ENCODE data around the gene PPP2R2C. TPM values are rescaled to one million over a fixed set of nuclear protein-coding genes. Genes with fewer than 3 reads are reported as not detected.

The PPP2R2C gene
- polyA plus RNA-seq, 1 donor (not counting 4 experiments of a cell fraction or from before 2014, with no cell fraction given), result 12.3 TPM

DNA sequence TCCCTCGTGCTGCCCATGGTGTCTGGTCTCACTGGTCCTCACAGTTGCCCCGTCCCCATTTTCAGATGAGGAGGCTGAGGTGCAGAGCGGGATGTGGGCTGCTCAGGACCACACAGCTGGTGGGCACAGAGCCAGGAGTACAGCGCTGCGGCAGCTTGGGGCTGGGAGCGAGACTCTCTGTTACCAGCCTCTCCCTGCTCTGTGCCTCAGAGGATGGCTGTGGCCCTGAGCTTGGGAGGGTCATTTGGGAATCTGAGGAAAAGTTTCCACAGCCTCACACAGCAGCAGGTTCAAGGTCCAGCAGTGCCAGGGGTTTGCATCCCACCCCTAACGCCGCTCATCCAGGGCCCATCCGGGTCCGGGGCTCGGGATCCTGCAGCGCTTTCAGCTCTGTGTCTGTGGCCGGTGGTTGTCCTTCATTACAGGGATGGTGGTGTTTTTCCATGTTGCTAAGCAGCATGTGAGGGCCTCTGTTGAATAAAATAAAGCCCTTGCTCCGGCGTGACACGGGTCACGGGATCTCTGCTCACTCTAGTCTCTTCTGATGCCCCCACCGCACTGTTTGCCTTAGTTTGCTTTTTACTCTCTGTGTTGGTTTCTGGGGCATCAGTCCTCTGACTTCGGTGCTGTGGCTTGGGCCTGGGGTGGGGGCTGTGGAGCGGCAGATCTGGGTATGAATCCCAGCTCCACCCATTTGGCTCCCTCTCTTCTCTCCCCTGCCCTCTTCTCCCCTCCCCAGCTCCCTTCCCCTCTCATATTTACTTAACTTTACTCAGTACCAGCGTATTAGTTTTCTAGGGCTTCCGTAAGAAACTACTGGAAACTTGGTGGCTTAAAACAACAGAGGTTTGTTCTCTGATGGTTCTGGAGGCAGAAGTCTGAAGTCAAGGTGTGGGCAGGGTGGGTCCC is 196.3 kb downstream of the PPP2R2C start:
- Histone ChIP-seq H3K79me2 (ENCODE audit: control insufficient read depth, insufficient read depth, low read length) (no peaks in the 10 kb centered on the region), H3K27me3 (ENCODE audit: control insufficient read depth, extremely low read depth, insufficient read depth, low read length) (no peaks in the 10 kb centered on the region), H3K36me3 (ENCODE audit: control insufficient read depth in 2 of 2, extremely low read depth in 1 of 2, insufficient read depth in 2 of 2, low read length in 2 of 2) (peaks cover 0 to 12% of the 10 kb centered on the region in 2 experiments), H3K27ac (ENCODE audit: control insufficient read depth, insufficient read depth, low read length) (no peak overlapping the region), H3K9me3 (ENCODE audit: control insufficient read depth, low read depth, low read length) (no peaks in the 10 kb centered on the region), H3K4me3 (ENCODE audit: control insufficient read depth in 2 of 3, extremely low read depth in 1 of 3, insufficient read depth in 2 of 3, low read depth in 1 of 3, low read length in 3 of 3) (no peak overlapping the region), H3K9ac (ENCODE audit: control insufficient read depth, extremely low read depth, insufficient read depth, low read length) (no peak overlapping the region), H4K20me1 (ENCODE audit: control insufficient read depth, extremely low read depth, insufficient read depth, low read length) (peaks cover 14% of the 10 kb centered on the region), H3K4me1 (ENCODE audit: control insufficient read depth, extremely low read depth, insufficient read depth, low read length) (peaks cover 21% of the 10 kb centered on the region), H2AFZ (ENCODE audit: control insufficient read depth, low read length) (no peak overlapping the region), H3K9me1 (ENCODE audit: control insufficient read depth, extremely low read depth, insufficient read depth, low read length) (no peaks in the 10 kb centered on the region), H3K4me2 (ENCODE audit: control insufficient read depth, extremely low read depth, insufficient read depth, low read depth, low read length) (no peak overlapping the region)
- DNase-seq (ENCODE audit: low read depth, low spot score) (no peak), FAIRE-seq (no peak)
- TF ChIP-seq EZH2 (IDR thresholded peaks at IDR 0.05; ENCODE audit: low read length) (no peak), CTCF (optimal IDR thresholded peaks at IDR 0.05 in 1 of 3, IDR thresholded peaks at IDR 0.05 in 1 of 3, conservative IDR thresholded peaks at IDR 0.05 in 1 of 3; ENCODE audit: extremely low read depth in 1 of 3, insufficient read depth in 2 of 3, low read length in 3 of 3) (no peak)
- dilution Hi-C loops (cut with MboI; ENCODE audit: extremely low pct_ligation_motif_present, low sequenced_read_pairs), result no loop called here

- no peak for FAIRE-seq
- Histone ChIP-seq H4K20me1 (ENCODE audit: control insufficient read depth, extremely low read depth, insufficient read depth, low read length) (peaks cover 10% of the 10 kb centered on the region), H3K9me3 (ENCODE audit: control insufficient read depth, low read depth, low read length) (no peaks in the 10 kb centered on the region)
Measured at GRCh38 chr4:6275351-6275750, 197.1 kb downstream of the PPP2R2C start.

More at GRCh38 chr4:6275351-6275750, 197.1 kb downstream of the PPP2R2C start:
- H3K79me2 ChIP-seq (ENCODE audit: control insufficient read depth, insufficient read depth, low read length), result no peaks in the 10 kb centered on the region
- H2AFZ ChIP-seq (ENCODE audit: control insufficient read depth, low read length), result no peak overlapping the region
- no peak overlapping the region for H3K27ac ChIP-seq (ENCODE audit: control insufficient read depth, insufficient read depth, low read length)
- peaks cover 0 to 12% of the 10 kb centered on the region in 2 experiments for H3K36me3 ChIP-seq (ENCODE audit: control insufficient read depth in 2 of 2, extremely low read depth in 1 of 2, insufficient read depth in 2 of 2, low read length in 2 of 2)
- no peaks in the 10 kb centered on the region for H3K9me1 ChIP-seq (ENCODE audit: control insufficient read depth, extremely low read depth, insufficient read depth, low read length)
- H3K4me3 ChIP-seq (ENCODE audit: control insufficient read depth in 2 of 3, extremely low read depth in 1 of 3, insufficient read depth in 2 of 3, low read depth in 1 of 3, low read length in 3 of 3), result no peak overlapping the region
- dilution Hi-C loops (cut with MboI; ENCODE audit: extremely low pct_ligation_motif_present, low sequenced_read_pairs), result no loop called here
- peaks cover 18% of the 10 kb centered on the region for H3K4me1 ChIP-seq (ENCODE audit: control insufficient read depth, extremely low read depth, insufficient read depth, low read length)
- H3K9ac ChIP-seq (ENCODE audit: control insufficient read depth, extremely low read depth, insufficient read depth, low read length), result no peak overlapping the region
- DNase-seq (ENCODE audit: low read depth, low spot score), result no peak
- H3K4me2 ChIP-seq (ENCODE audit: control insufficient read depth, extremely low read depth, insufficient read depth, low read depth, low read length), result no peak overlapping the region
- H3K27me3 ChIP-seq (ENCODE audit: control insufficient read depth, extremely low read depth, insufficient read depth, low read length), result no peaks in the 10 kb centered on the region
- TF ChIP-seq EZH2 (IDR thresholded peaks at IDR 0.05; ENCODE audit: low read length) (no peak), CTCF (optimal IDR thresholded peaks at IDR 0.05 in 1 of 3, IDR thresholded peaks at IDR 0.05 in 1 of 3, conservative IDR thresholded peaks at IDR 0.05 in 1 of 3; ENCODE audit: extremely low read depth in 1 of 3, insufficient read depth in 2 of 3, low read length in 3 of 3) (no peak)
